WTC11 (cell line): ENCODE measurements around the gene PTPRN2.

ENCODE experiments used
- CBFB ChIP-seq: sonication (generic); formaldehyde crosslinking; IDR thresholded peaks from 2 replicates; pipeline ENCODE4 v1.8.1; 2022; ENCODE audit warnings: mild to moderate bottlenecking, low read depth, missing genetic modification reagents
- CTCF ChIP-seq: fragments of 200-600 bp; IDR thresholded peaks from 2 replicates; pipeline ENCODE4 v1.8.0; 2022; ENCODE audit warnings: antibody characterized with exemption
- GABPB1 ChIP-seq: sonication (generic); formaldehyde crosslinking; IDR thresholded peaks from 2 replicates; pipeline ENCODE4 v1.8.1; 2023; ENCODE audit warnings: mild to moderate bottlenecking, missing genetic modification reagents
- NR2C2 ChIP-seq: sonication (generic); formaldehyde crosslinking; IDR thresholded peaks from 2 replicates; pipeline ENCODE4 v1.8.0; 2022; ENCODE audit warnings: mild to moderate bottlenecking, missing genetic modification reagents
- ZNF416 ChIP-seq: fragments of 250-450 bp; sonication (Bioruptor Pico); IDR thresholded peaks from 2 replicates; pipeline ENCODE4 v1.9.0; 2021; ENCODE audit warnings: mild to moderate bottlenecking, inconsistent platforms

DNA sequence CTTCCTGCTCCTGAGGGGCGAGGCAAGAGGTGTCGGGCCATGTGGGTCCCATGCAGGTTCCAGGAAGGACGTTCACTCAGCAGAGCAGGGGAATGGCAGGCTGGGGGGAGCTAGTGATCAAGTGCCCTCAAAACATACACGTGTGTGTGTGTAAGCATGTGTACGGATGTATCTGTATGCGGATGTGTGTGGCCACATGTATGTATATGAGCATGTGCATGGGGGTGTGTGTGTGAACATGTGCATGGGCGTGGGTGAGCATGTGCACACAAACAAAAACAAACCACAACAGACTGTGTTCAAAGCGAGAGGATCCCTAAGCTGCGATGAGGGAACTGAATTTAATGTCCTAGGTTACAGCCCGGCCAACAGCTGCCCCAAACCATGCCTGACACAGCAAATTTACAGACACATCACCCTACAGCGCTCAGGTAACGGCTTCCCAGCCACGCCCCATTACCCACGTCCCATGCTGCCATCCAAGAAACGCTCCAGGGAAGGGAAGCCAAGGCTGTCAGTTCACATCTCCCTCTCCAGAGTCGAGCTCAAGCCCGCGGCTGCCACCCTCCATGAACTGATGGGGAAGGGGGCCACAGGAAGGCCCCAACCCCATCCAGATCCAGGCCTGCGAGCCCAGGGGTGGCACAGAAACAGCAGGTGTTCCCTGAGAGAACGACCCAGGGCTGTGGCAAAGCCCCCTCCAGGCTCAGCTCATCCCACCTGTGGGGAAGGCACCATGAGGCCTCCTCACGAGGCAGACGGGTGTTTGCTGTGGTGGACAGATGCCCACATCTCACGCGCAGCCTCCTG is 56.6 kb downstream of the PTPRN2 start:
- TF ChIP-seq CTCF: no peak
- TF ChIP-seq NR2C2 (CRISPR knock-in tag): no peak
- no peak for TF ChIP-seq GABPB1 (CRISPR knock-in tag)
- no peak for TF ChIP-seq CBFB
- TF ChIP-seq ZNF416 (CRISPR knock-in tag): no peak
